Spleen (tissue), 7 donors: ENCODE measurements around the gene TSPO.

Experiments used
- POLR2A ChIP-seq, 3 donors: fragments of 450-650 bp; IDR thresholded peaks; one replicate each; pipeline ENCODE4 v1.5.1; 2017; ENCODE audit warnings: antibody characterized with exemption in 3 of 3, mild to moderate bottlenecking in 1 of 3
- TF ChIP-seq, protein P1 (sequence below), 11 experiments: fragments of 200-600 bp in 7 of 11; fragments of 450-650 bp in 4 of 11; sonication (generic) in 4 of 11; IDR thresholded peaks in 8 of 11; conservative IDR thresholded peaks in 3 of 11; 1 replicate in 7 of 11; 2 replicates in 4 of 11; pipeline versions ENCODE4 v1.4.0 to v1.8.0; 2016 to 2021; ENCODE audit warnings: antibody characterized with exemption in 11 of 11, inconsistent platforms in 4 of 11, mild to moderate bottlenecking in 1 of 11
- donor health status: DM: no; HTN: no; CAD: no; lungs with moderate emphysema.
- donor health status: DM: no; HTN: no; CAD: no.
- donor health status: DM: no; HTN: no; CAD: no.

- TF ChIP-seq, protein P1, sequence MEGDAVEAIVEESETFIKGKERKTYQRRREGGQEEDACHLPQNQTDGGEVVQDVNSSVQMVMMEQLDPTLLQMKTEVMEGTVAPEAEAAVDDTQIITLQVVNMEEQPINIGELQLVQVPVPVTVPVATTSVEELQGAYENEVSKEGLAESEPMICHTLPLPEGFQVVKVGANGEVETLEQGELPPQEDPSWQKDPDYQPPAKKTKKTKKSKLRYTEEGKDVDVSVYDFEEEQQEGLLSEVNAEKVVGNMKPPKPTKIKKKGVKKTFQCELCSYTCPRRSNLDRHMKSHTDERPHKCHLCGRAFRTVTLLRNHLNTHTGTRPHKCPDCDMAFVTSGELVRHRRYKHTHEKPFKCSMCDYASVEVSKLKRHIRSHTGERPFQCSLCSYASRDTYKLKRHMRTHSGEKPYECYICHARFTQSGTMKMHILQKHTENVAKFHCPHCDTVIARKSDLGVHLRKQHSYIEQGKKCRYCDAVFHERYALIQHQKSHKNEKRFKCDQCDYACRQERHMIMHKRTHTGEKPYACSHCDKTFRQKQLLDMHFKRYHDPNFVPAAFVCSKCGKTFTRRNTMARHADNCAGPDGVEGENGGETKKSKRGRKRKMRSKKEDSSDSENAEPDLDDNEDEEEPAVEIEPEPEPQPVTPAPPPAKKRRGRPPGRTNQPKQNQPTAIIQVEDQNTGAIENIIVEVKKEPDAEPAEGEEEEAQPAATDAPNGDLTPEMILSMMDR (IDR thresholded peaks at IDR 0.05 in 8 of 11, conservative IDR thresholded peaks at IDR 0.05 in 3 of 11) = no peak
- TF ChIP-seq POLR2A (IDR thresholded peaks at IDR 0.05) = no peak
Observed at GRCh38 chr22:43148581-43148980, 2.8 kb upstream of the TSPO start.
